Calu3 (cell line): ENCODE results near the gene HEATR1. TPM values are rescaled to one million over a fixed set of nuclear protein-coding genes. Genes with fewer than 3 reads are reported as not detected.

ENCODE experiments used
- Bru-seq: library from RNA; stranded (reverse); fragments of 400-500 nt; gene quantifications from one replicate; lab custom pipeline; 2021; lab: Mats Ljungman, UMichigan
- BruChase-seq, 2 experiments: library from RNA; stranded (reverse); fragments of 400-500 nt; gene quantifications; one replicate each; lab custom pipeline; 2021; lab: Mats Ljungman, UMichigan
- BruUV-seq: library from RNA; stranded (reverse); fragments of 400-500 nt; replicated peaks from 2 replicates; lab custom pipeline; 2021; lab: Mats Ljungman, UMichigan
- CTCF ChIA-PET: fragments of 300-600 bp; sonication (Branson Sonifier 250); formaldehyde crosslinking; loops from one replicate; lab custom pipeline; 2022; ENCODE audit warnings: antibody characterized with exemption; lab: Charles Lee
- DNase-seq: peaks from one replicate; pipeline ENCODE4 v3.0.0; 2022
- H3K27ac Mint-ChIP-seq: one replicate; pipeline ENCODE4 v1.8.0; 2022; ENCODE audit warnings: mixed read lengths; ENCODE audit not compliant: unreplicated experiment
- H3K27me3 Mint-ChIP-seq: one replicate; pipeline ENCODE4 v1.8.0; 2022; ENCODE audit warnings: mixed read lengths; ENCODE audit not compliant: unreplicated experiment
- H3K36me3 Mint-ChIP-seq: one replicate; pipeline ENCODE4 v1.8.0; 2022; ENCODE audit warnings: mild to moderate bottlenecking, moderate library complexity, mixed read lengths; ENCODE audit not compliant: insufficient read depth, unreplicated experiment
- H3K4me1 Mint-ChIP-seq: one replicate; pipeline ENCODE4 v1.8.0; 2022; ENCODE audit warnings: mild to moderate bottlenecking, low read depth, mixed read lengths; ENCODE audit not compliant: unreplicated experiment
- H3K4me3 Mint-ChIP-seq: one replicate; pipeline ENCODE4 v1.8.0; 2022; ENCODE audit warnings: mild to moderate bottlenecking, low read depth, moderate library complexity, mixed read lengths; ENCODE audit not compliant: unreplicated experiment
- H3K9me3 Mint-ChIP-seq: one replicate; pipeline ENCODE4 v1.8.0; 2022; ENCODE audit warnings: low read depth, mixed read lengths; ENCODE audit not compliant: unreplicated experiment
- intact Hi-C: fragments of 100-400 bp; cut with micrococcal nuclease; formaldehyde crosslinking; loops from one replicate; pipeline ENCODE4 v1.10.0; 2022; ENCODE audit not compliant: unreplicated experiment
- long read RNA-seq: library from polyadenylated mRNA; stranded (forward); transcript quantifications from one replicate; pipeline ENCODE4 v2.0.0, GENCODE V29; 2022
- total RNA-seq: library from RNA; stranded (reverse); gene quantifications from 2 replicates; pipeline ENCODE4 v1.2.3, GENCODE V29; 2022
- TF ChIP-seq, protein P1 (sequence below): fragments of 200-600 bp; IDR thresholded peaks from one replicate; pipeline ENCODE4 v1.8.0; 2022; ENCODE audit warnings: antibody characterized with exemption; ENCODE audit not compliant: unreplicated experiment

The HEATR1 gene
- total RNA-seq, result 70.4 and 75.5 TPM in 2 replicates
- Bru-seq, nascent RNA, result percentile 92 among the genes with signal in this experiment
- percentile 94 among the genes with signal in this experiment for BruChase-seq, experiment 1, labeled RNA remaining after a 6-hour chase
- BruChase-seq, experiment 2, labeled RNA remaining after a 2-hour chase, result percentile 94 among the genes with signal in this experiment
- long read RNA-seq, full-length matches to known transcripts, result 18 of 32 reads
- long read RNA-seq, partial matches to known transcripts, result 6 of 32 reads
- long read RNA-seq, other reads (novel, unspliced or antisense), result 8 of 32 reads

DNA sequence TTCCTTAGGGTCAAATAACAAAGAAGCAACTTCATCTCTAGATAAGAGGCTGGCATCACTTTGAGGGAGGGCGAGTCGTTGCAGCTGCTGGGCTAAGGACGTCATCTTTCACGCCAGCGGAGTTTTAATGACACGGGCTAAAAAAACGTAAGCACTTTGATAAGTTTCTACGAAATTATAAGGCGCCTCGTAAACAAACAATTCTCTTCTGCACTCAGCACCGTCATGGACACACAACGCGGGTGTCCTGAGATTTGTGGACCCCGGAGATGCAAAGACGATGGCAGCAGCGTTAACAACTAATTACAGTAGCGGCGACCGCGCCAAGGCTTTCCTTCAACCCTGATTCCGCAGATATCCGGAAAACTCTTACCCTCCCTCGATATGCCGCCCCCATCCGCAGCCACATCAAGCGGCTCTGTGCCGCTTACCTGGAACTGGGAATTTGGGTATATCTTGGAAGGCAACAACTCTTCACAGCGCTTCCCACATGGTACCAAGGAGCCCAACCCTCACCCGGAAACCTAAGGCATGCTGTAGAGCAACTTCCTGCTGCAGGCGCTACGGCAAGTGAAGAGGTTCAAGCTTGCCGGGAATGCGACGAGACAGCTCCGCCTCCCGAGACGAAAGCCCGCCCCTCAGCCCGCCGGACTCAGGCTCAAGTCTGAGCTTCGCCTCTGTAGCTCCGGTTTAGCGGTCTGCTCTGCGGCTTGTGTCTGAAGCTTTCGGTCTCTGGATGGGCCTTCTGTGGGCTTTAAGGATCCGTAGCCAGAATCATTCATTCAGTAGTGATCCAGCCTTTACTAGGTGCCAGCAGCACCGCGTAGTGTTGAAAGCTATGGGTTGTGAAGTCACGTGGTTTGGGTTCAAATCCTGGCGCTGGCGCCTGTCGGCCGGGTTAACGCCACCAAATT lies at the start of gene HEATR1:
Gene HEATR1 (minus strand): TSS at position 526 of the 914 bp plus-strand sequence. CDS start 421 bp downstream, at position 105.
- no TSS peak for BruUV-seq
- DNase-seq, result peak; percentile 96
- peak within 1 kb of the TSS; percentile 89 for H3K4me3 Mint-ChIP-seq
- no peaks in the 10 kb centered on the region for H3K27me3 Mint-ChIP-seq
- TF ChIP-seq, protein P1, sequence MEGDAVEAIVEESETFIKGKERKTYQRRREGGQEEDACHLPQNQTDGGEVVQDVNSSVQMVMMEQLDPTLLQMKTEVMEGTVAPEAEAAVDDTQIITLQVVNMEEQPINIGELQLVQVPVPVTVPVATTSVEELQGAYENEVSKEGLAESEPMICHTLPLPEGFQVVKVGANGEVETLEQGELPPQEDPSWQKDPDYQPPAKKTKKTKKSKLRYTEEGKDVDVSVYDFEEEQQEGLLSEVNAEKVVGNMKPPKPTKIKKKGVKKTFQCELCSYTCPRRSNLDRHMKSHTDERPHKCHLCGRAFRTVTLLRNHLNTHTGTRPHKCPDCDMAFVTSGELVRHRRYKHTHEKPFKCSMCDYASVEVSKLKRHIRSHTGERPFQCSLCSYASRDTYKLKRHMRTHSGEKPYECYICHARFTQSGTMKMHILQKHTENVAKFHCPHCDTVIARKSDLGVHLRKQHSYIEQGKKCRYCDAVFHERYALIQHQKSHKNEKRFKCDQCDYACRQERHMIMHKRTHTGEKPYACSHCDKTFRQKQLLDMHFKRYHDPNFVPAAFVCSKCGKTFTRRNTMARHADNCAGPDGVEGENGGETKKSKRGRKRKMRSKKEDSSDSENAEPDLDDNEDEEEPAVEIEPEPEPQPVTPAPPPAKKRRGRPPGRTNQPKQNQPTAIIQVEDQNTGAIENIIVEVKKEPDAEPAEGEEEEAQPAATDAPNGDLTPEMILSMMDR, result no peak
- intact Hi-C loops, result no loop called here
- peaks cover 49% of the 10 kb centered on the region for H3K36me3 Mint-ChIP-seq
- H3K9me3 Mint-ChIP-seq, result no peaks in the 10 kb centered on the region
- H3K4me1 Mint-ChIP-seq, result peaks cover 9% of the 10 kb centered on the region
- peak within 1 kb of the TSS; percentile 91 for H3K27ac Mint-ChIP-seq
- CTCF ChIA-PET, result interaction anchor here (0.6 to 2.7 kb wide), 4 partner anchors 155 to 782 kb away, joined by 3 to 15 read pairs (median 4); partner anchors contain the start of gene MTR

DNA sequence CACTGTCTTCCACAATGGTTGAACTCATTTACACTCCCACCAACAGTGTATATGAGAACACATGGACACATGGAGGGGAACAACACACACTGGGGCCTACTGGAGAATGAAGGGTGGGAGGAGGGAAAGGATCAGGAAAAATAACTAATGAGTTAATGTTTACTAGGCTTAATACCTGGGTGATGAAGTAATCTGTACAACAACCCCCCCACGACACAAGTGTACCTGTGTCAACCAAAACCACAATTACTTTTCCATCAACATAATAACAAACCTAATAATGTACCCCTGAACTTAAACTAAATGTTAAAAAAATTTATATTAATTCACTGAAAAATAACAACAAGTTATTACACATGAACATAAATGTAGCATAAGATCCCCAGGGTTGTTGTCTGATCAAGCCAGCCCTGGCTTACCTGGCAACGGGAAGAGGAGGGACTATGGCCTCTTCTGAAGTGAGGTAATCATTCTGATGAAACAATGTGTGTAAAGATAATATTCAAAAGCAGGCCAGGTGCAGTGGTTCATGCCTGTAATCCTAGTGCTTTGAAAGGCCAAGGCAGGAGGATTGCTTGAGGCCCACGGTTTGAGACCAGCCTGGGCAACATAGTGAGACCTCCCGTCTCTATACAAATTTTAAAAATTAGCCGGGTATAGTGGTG lies 40.8 kb upstream of the HEATR1 start:
- no peaks in the 10 kb centered on the region for H3K27me3 Mint-ChIP-seq
- no peaks in the 10 kb centered on the region for H3K4me1 Mint-ChIP-seq
- TF ChIP-seq, protein P1, result no peak
- no peak overlapping the region for H3K27ac Mint-ChIP-seq
- no TSS peak for BruUV-seq
- peak; percentile 22 for DNase-seq
- CTCF ChIA-PET, result interaction anchor here (0.7 kb wide), 1 partner anchor 14 kb away, joined by 6 read pairs; no protein-coding TSS in a partner anchor
- H3K9me3 Mint-ChIP-seq, result no peaks in the 10 kb centered on the region
- no peaks in the 10 kb centered on the region for H3K36me3 Mint-ChIP-seq
- intact Hi-C loops, result no loop called here
- H3K4me3 Mint-ChIP-seq, result no peak overlapping the region

DNA sequence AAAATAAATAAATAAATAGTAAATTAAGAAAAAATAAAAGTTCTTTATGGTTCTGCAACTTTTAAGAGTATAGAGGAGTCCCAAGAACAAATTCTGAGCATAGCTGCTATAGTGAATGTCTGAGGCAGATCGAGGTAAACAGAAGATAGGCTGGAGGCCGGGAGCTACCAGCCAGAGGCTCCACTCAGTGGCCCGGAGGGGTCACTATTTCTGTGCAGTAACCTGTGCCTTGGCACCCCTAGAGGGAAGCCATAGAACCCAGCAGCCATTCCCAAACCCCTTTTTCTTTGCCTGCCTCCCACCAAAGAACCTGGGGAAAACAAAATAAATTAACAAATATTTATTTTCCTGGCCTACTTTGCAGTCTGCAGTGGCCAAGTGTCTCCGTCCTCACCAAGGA lies 38.4 kb upstream of the HEATR1 start:
- H3K27me3 Mint-ChIP-seq, result no peaks in the 10 kb centered on the region
- CTCF ChIA-PET, result interaction anchor here (0.6 to 0.8 kb wide), 2 partner anchors 34 to 109 kb away, joined by 4 to 8 read pairs; no protein-coding TSS in a partner anchor
- intact Hi-C loops, result no loop called here
- H3K4me1 Mint-ChIP-seq, result no peaks in the 10 kb centered on the region
- no peaks in the 10 kb centered on the region for H3K9me3 Mint-ChIP-seq
- H3K4me3 Mint-ChIP-seq, result no peak overlapping the region
- TF ChIP-seq, protein P1, result no peak
- H3K27ac Mint-ChIP-seq, result no peak overlapping the region
- DNase-seq, result no peak
- BruUV-seq, result no TSS peak
- no peaks in the 10 kb centered on the region for H3K36me3 Mint-ChIP-seq

DNA sequence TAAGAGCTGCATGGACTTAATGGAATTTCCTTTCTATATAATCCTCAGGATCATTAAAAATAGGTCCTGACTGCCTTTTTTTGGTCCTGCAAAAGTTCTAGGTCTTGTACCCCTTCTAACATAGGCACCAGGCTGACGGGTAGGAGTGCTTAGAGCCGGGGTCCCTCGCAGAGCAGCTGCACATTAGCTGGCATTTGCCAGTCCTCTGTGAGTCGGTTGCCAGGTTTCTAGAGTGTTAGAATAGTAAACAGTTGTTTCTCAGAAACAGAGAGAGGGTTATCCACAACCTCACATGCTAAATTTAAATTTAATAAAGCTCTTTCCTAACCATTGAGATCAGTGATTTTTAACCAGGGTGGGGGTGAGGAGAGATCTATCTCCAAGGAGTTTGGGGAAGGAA lies 35.4 kb upstream of the HEATR1 start:
- intact Hi-C loops, result no loop called here
- Mint-ChIP-seq H3K36me3 (no peaks in the 10 kb centered on the region), H3K27ac (no peak overlapping the region), H3K4me1 (no peaks in the 10 kb centered on the region), H3K4me3 (no peak overlapping the region), H3K27me3 (peaks cover 8% of the 10 kb centered on the region), H3K9me3 (no peaks in the 10 kb centered on the region)
- TF ChIP-seq, protein P1, result no peak
- no TSS peak for BruUV-seq
- CTCF ChIA-PET, result interaction anchor here (0.5 kb wide), 1 partner anchor 56 kb away, joined by 3 read pairs; no protein-coding TSS in a partner anchor
- no peak for DNase-seq
